NCI-H2227 (cell line): ENCODE results near the gene CFAP52.
"Not testable (repeated sequence)": the region's sequence is repeated elsewhere in the genome, so short reads cannot be mapped to it uniquely, and the experiment has no call there.

Source experiments
- DNase-seq: peaks from one replicate; lab custom pipeline; 2025; ENCODE audit not compliant: unreplicated experiment; lab: John Stamatoyannopoulos, UW

CFAP52 gene

GRCh38 chr17:9644910-9645751 is 68.7 kb downstream of the CFAP52 start, which contains the start of gene USP43:
TSS of gene USP43 (plus strand) at chr17:9645517. CDS start at chr17:9645633, 116 bp downstream.
- DNase-seq, result no peak

- DNase-seq, result no peak
Measured at GRCh38 chr17:9645851-9646545, 69.6 kb downstream of the CFAP52 start.

- no peak for DNase-seq
Measured at GRCh38 chr17:9646546-9646885, 70.1 kb downstream of the CFAP52 start.

- DNase-seq, result no peak
Measured at GRCh38 chr17:9647014-9647413, 70.6 kb downstream of the CFAP52 start.

GRCh38 chr17:9648521-9649110 is 72.2 kb downstream of the CFAP52 start:
- DNase-seq, result no peak

- DNase-seq, result no peak
Measured at GRCh38 chr17:9658593-9659211, 82.3 kb downstream of the CFAP52 start.

- no peak for DNase-seq
Measured at GRCh38 chr17:9661027-9661426, 84.6 kb downstream of the CFAP52 start.

- DNase-seq, result not testable (repeated sequence)
Measured at GRCh38 chr17:9663511-9663910, 87.1 kb downstream of the CFAP52 start.

GRCh38 chr17:9666461-9667050 is 90.1 kb downstream of the CFAP52 start:
- DNase-seq, result no peak

GRCh38 chr17:9668517-9668916 is 92.1 kb downstream of the CFAP52 start:
- DNase-seq, result no peak

GRCh38 chr17:9669551-9670008 is 93.1 kb downstream of the CFAP52 start:
- DNase-seq, result no peak

GRCh38 chr17:9670596-9670995 is 94.2 kb downstream of the CFAP52 start:
- no peak for DNase-seq

GRCh38 chr17:9671559-9671958 is 95.1 kb downstream of the CFAP52 start:
- no peak for DNase-seq

- DNase-seq, result no peak
Measured at GRCh38 chr17:9672266-9672665, 95.8 kb downstream of the CFAP52 start.

GRCh38 chr17:9672691-9673090 is 96.2 kb downstream of the CFAP52 start:
- no peak for DNase-seq

- no peak for DNase-seq
Measured at GRCh38 chr17:9676084-9676483, 99.6 kb downstream of the CFAP52 start.

- DNase-seq, result no peak
Measured at GRCh38 chr17:9676820-9677310, 100.4 kb downstream of the CFAP52 start.

GRCh38 chr17:9677411-9677810 is 101.0 kb downstream of the CFAP52 start:
- DNase-seq, result no peak

- no peak for DNase-seq
Measured at GRCh38 chr17:9677896-9678295, 101.5 kb downstream of the CFAP52 start.

- DNase-seq, result no peak
Measured at GRCh38 chr17:9684955-9685621, 108.6 kb downstream of the CFAP52 start.
